Spleen (tissue), 13 donors: ENCODE data around the gene FXYD4. TPM values are rescaled to one million over a fixed set of nuclear protein-coding genes. Genes with fewer than 3 reads are reported as not detected.

ENCODE experiments used
- DNase-seq: peaks from one replicate; pipeline ENCODE4 v3.0.0-alpha.2; 2020
- H3K27ac ChIP-seq, 8 donors: fragments of 200-600 bp; sonication (generic) in 7 of 8; 1 replicate in 4 of 8; 2 replicates in 4 of 8; pipeline versions ENCODE4 v1.5.0 to v1.8.0; 2016 to 2021; ENCODE audit warnings: inconsistent platforms in 4 of 8, mild to moderate bottlenecking in 4 of 8, moderate library complexity in 1 of 8
- H3K27me3 ChIP-seq, 7 donors: fragments of 200-600 bp; sonication (generic) in 6 of 7; replicated peaks in 1 of 7; 1 replicate in 4 of 7; 2 replicates in 3 of 7; pipeline versions ENCODE4 v1.5.0 to v1.8.0; 2016 to 2021; ENCODE audit warnings: inconsistent platforms in 3 of 7, mild to moderate bottlenecking in 1 of 7
- H3K36me3 ChIP-seq, 6 donors: fragments of 200-600 bp; sonication (generic) in 5 of 6; 1 replicate in 4 of 6; 2 replicates in 2 of 6; pipeline versions ENCODE4 v1.5.0 to v1.8.0; 2016 to 2021; ENCODE audit warnings: inconsistent platforms in 2 of 6
- H3K4me1 ChIP-seq, 6 donors: fragments of 200-600 bp; sonication (generic) in 5 of 6; 1 replicate in 3 of 6; 2 replicates in 3 of 6; pipeline versions ENCODE4 v1.5.0 to v1.8.0; 2016 to 2021; ENCODE audit warnings: inconsistent platforms in 3 of 6
- H3K4me3 ChIP-seq, 8 donors: fragments of 200-600 bp; sonication (generic) in 7 of 8; 1 replicate in 4 of 8; 2 replicates in 4 of 8; pipeline versions ENCODE4 v1.5.0 to v1.8.0; 2016 to 2021; ENCODE audit warnings: inconsistent platforms in 4 of 8, mild to moderate bottlenecking in 4 of 8, moderate library complexity in 2 of 8
- H3K9me3 ChIP-seq, 8 donors: fragments of 200-600 bp; sonication (generic) in 7 of 8; 1 replicate in 4 of 8; 2 replicates in 4 of 8; pipeline versions ENCODE4 v1.5.0 to v1.8.0; 2016 to 2021; ENCODE audit warnings: inconsistent platforms in 4 of 8
- POLR2A ChIP-seq, 3 donors: fragments of 450-650 bp; IDR thresholded peaks; one replicate each; pipeline ENCODE4 v1.5.1; 2017; ENCODE audit warnings: antibody characterized with exemption in 3 of 3, mild to moderate bottlenecking in 1 of 3
- POLR2AphosphoS5 ChIP-seq, 3 donors: sonication (generic); formaldehyde crosslinking; IDR thresholded peaks; one replicate each; pipeline ENCODE4 v1.5.1; 2017; ENCODE audit warnings: antibody characterized with exemption in 3 of 3
- WGBS, 5 donors: extraction: QIAGEN DNeasy Blood & Tissue Kit in 3 of 5; methylation state at CpG; one replicate each; pipeline versions ENCODE4 v1.1.5 to v1.1.7; 2013 to 2018; 5-methylcytosine and 5-hydroxymethylcytosine counted together
- intact Hi-C: fragments of 100-400 bp; cut with DNase I; formaldehyde crosslinking; loops from one replicate; pipeline ENCODE4 v1.15.0; 2023; ENCODE audit warnings: low total_unique reads
- long read RNA-seq, 2 donors: transcript quantifications; one replicate each; lab custom pipeline, GENCODE V29; 2026
- polyA plus RNA-seq, 3 donors: library from polyadenylated mRNA; stranded (reverse); fragments of 200-250 nt; gene quantifications; one replicate each; pipeline ENCODE4 v1.2.1, GENCODE V29; 2013
- total RNA-seq, 7 donors: library from RNA; depleted of rRNA in 3 of 7; stranded (reverse); fragments of >200 nt in 3 of 7; fragmentation: NEBNext Ultra II Directional in 4 of 7; extraction: Animal tissue kit (Norgen Biotek cat#: 25700) in 4 of 7; gene quantifications; one replicate each; pipeline versions ENCODE4 v1.1.0 to v1.2.1, GENCODE V29; 2016 to 2021
- TF ChIP-seq, protein P1 (sequence below), 11 experiments: fragments of 200-600 bp in 7 of 11; fragments of 450-650 bp in 4 of 11; sonication (generic) in 4 of 11; IDR thresholded peaks in 8 of 11; conservative IDR thresholded peaks in 3 of 11; 1 replicate in 7 of 11; 2 replicates in 4 of 11; pipeline versions ENCODE4 v1.4.0 to v1.8.0; 2016 to 2021; ENCODE audit warnings: antibody characterized with exemption in 11 of 11, inconsistent platforms in 4 of 11, mild to moderate bottlenecking in 1 of 11
- donor health status: healthy with polysubstance abuse.
- donor health status: DM: no; HTN: no; CAD: no; lungs with moderate emphysema.
- donor health status: DM: no; HTN: no; CAD: no.
- donor health status: Bipolar disorder and iron deficiency.
- donor health status: healthy.
- donor health status: DM: no; HTN: no; CAD: no.
- donor health status: DM: yes; HTN: yes; CAD: no.

FXYD4 gene, protein sequence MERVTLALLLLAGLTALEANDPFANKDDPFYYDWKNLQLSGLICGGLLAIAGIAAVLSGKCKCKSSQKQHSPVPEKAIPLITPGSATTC
- total RNA-seq (not detected), polyA plus RNA-seq (under 1 TPM in 1 of 3 donors, not detected in 2; 0.20 TPM)
- long read RNA-seq, donor 1, partial matches to known transcripts: 318 of 371 reads
- long read RNA-seq, donor 1, other reads (novel, unspliced or antisense): 53 of 371 reads
- long read RNA-seq, donor 2: 0 reads

- H3K9me3 ChIP-seq: no peaks in the 10 kb centered on the region
- TF ChIP-seq POLR2A (IDR thresholded peaks at IDR 0.05): no peak
- intact Hi-C loops: no loop called here
- H3K36me3 ChIP-seq: no peaks in the 10 kb centered on the region
- no peaks in the 10 kb centered on the region for H3K4me1 ChIP-seq
- H3K27ac ChIP-seq: no peak within 1 kb of the TSS
- no peaks in the 10 kb centered on the region for H3K27me3 ChIP-seq
- 79 to 93% (median 89%) methylated on average over 13 of the region's 13 CpGs for WGBS, 5 donors
- H3K4me3 ChIP-seq: no peak within 1 kb of the TSS
- peak; percentile 59 for DNase-seq
These were observed at the start of gene FXYD4 for GRCh38 chr10:43371418-43371817. TSS of gene FXYD4 (plus strand) at chr10:43371636. CDS start at chr10:43373747, 2,111 bp downstream.

DNA sequence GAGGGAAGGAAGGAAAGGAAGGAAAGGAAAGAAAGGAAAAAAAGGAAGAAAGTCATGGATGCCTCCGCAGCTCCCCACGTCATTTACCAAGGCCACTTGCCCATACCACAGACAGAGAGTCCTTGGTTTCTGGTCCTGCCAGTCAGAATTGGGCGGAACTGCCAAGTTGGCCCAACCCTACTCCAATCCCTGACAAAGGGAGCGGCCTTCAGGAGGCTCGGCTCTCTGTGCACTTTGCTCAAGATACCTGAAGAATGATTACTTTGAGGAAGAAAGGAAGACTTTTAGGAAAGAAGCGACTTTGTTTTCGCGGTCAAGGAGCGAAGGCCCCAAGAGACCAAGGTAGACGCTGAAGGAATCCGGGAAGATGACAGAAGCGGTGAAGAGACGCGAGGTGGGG is 49.1 kb upstream of the FXYD4 start:
- Histone ChIP-seq H3K9me3 (no peaks in the 10 kb centered on the region), H3K27me3 (peaks cover 0 to 39% (median 0%) of the 10 kb centered on the region in 7 donors), H3K27ac (peak overlapping the region in 1 of 8 donors; percentile 46), H3K4me3 (peak overlapping the region in 5 of 8 donors; percentile 13 to 54 (median 19)), H3K4me1 (peaks cover 5 to 15% (median 12%) of the 10 kb centered on the region in 6 donors), H3K36me3 (no peaks in the 10 kb centered on the region)
- peak; percentile 56 for DNase-seq
- TF ChIP-seq, protein P1, sequence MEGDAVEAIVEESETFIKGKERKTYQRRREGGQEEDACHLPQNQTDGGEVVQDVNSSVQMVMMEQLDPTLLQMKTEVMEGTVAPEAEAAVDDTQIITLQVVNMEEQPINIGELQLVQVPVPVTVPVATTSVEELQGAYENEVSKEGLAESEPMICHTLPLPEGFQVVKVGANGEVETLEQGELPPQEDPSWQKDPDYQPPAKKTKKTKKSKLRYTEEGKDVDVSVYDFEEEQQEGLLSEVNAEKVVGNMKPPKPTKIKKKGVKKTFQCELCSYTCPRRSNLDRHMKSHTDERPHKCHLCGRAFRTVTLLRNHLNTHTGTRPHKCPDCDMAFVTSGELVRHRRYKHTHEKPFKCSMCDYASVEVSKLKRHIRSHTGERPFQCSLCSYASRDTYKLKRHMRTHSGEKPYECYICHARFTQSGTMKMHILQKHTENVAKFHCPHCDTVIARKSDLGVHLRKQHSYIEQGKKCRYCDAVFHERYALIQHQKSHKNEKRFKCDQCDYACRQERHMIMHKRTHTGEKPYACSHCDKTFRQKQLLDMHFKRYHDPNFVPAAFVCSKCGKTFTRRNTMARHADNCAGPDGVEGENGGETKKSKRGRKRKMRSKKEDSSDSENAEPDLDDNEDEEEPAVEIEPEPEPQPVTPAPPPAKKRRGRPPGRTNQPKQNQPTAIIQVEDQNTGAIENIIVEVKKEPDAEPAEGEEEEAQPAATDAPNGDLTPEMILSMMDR (IDR thresholded peaks at IDR 0.05 in 8 of 11, conservative IDR thresholded peaks at IDR 0.05 in 3 of 11): no peak
- TF ChIP-seq POLR2AphosphoS5 (IDR thresholded peaks at IDR 0.05) (no peak), POLR2A (IDR thresholded peaks at IDR 0.05) (no peak)
- WGBS, 5 donors: 38 to 61% (median 44%) methylated on average over 14 of the region's 14 CpGs
- intact Hi-C loops: no loop called here

DNA sequence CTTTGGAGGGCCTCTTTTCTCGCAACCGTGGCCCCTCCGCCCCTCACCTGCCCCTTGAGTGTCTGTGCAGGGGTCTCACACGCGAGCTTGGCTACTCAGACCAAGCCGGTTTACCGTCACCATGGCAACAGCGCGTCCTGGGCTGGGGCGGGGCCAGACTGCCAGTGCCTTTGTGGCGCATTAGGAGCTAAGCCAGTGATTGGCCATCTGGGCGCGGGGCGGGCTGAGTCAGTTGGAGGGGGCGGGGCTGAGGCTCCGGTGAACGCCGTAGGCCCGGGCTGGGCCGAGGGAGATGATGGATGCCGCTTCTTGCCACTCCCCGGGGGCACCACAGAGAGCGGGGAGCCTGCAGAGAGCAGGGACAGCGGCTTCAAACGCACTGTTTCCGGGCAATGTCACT is 48.7 kb upstream of the FXYD4 start:
- intact Hi-C loops: no loop called here
- H3K27ac ChIP-seq: peak overlapping the region in 3 of 8 donors; percentile 21 to 46 (median 30)
- no peaks in the 10 kb centered on the region for H3K9me3 ChIP-seq
- H3K4me3 ChIP-seq: peak overlapping the region in 5 of 8 donors; percentile 13 to 54 (median 19)
- H3K27me3 ChIP-seq: peaks cover 0 to 39% (median 0%) of the 10 kb centered on the region in 7 donors
- peaks cover 5 to 15% (median 12%) of the 10 kb centered on the region in 6 donors for H3K4me1 ChIP-seq
- 2 to 7% (median 4%) methylated on average over 18 to 26 of the region's 26 CpGs for WGBS, 5 donors
- no peak for TF ChIP-seq POLR2A (IDR thresholded peaks at IDR 0.05)
- peak in 2 of 3 donors; percentile 36 to 40 for TF ChIP-seq POLR2AphosphoS5 (IDR thresholded peaks at IDR 0.05)
- no peaks in the 10 kb centered on the region for H3K36me3 ChIP-seq
- peak; percentile 93 for DNase-seq

DNA sequence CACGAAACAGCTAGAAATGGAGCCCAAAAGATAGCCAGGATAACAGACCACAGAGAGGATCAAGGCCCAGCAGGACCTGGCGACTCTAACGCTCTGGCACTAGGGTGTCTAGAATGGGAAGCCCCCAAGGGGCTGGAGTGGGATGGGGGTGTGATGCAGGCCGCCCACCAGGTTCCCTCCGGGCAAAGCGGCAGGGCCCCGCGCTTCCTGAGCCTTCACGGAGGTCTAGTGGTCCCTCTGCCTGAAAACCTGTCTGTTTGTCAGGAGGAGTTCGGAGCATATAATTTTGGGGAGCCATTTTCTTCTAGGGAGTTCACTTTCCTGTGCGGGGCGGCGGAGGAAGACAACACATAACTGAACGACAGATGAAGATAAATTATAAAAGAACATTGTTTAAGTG is 48.2 kb upstream of the FXYD4 start:
- peaks cover 5 to 15% (median 12%) of the 10 kb centered on the region in 6 donors for H3K4me1 ChIP-seq
- H3K27ac ChIP-seq: peak overlapping the region in 3 of 8 donors; percentile 21 to 46 (median 30)
- 66 to 85% (median 75%) methylated on average over 12 to 14 of the region's 14 CpGs for WGBS, 5 donors

DNA sequence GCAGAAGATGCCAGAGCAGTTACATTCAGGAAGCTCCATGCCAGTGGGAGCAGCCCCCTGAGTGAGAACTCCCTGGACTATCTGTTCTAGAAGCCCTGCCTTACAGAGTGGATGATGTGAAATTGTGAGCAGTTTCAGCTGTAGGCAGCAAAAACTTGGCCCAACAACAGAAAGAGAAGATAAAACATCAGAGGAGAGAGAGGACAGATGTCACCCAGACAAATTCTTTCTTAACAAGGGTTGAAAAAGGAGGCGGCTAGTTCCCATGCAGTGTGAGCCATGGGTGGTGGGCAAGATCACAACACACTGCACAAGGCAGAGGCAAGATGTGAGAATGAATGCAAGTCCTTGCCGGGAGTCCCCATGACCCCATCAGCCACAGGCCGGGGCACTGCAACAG is 46.6 kb upstream of the FXYD4 start:
- DNase-seq: no peak
- intact Hi-C loops: no loop called here
- no peak for TF ChIP-seq POLR2AphosphoS5 (IDR thresholded peaks at IDR 0.05)
- TF ChIP-seq POLR2A (IDR thresholded peaks at IDR 0.05): no peak
- TF ChIP-seq, protein P1 (IDR thresholded peaks at IDR 0.05 in 8 of 11, conservative IDR thresholded peaks at IDR 0.05 in 3 of 11): no peak
- 79 to 90% (median 84%) methylated on average over 3 of the region's 3 CpGs for WGBS, 5 donors
- H3K4me3 ChIP-seq: no peak overlapping the region
- no peaks in the 10 kb centered on the region for H3K9me3 ChIP-seq
- H3K27ac ChIP-seq: no peak overlapping the region
- H3K4me1 ChIP-seq: peaks cover 5 to 15% (median 12%) of the 10 kb centered on the region in 6 donors
- peaks cover 0 to 25% (median 0%) of the 10 kb centered on the region in 7 donors for H3K27me3 ChIP-seq
- H3K36me3 ChIP-seq: no peaks in the 10 kb centered on the region

More for the DNA sequence above, 48.2 kb upstream of the FXYD4 start:
- H3K9me3 ChIP-seq: no peaks in the 10 kb centered on the region
- no peak for TF ChIP-seq POLR2A (IDR thresholded peaks at IDR 0.05)
- TF ChIP-seq, protein P1 (IDR thresholded peaks at IDR 0.05 in 8 of 11, conservative IDR thresholded peaks at IDR 0.05 in 3 of 11): no peak
- no peak for TF ChIP-seq POLR2AphosphoS5 (IDR thresholded peaks at IDR 0.05)
- intact Hi-C loops: no loop called here
- peak overlapping the region in 5 of 8 donors; percentile 13 to 54 (median 19) for H3K4me3 ChIP-seq
- peak; percentile 74 for DNase-seq
- no peaks in the 10 kb centered on the region for H3K36me3 ChIP-seq
- H3K27me3 ChIP-seq: peaks cover 0 to 39% (median 0%) of the 10 kb centered on the region in 7 donors
